GOT3 (cell line): ENCODE data around the gene CCNY.
"Not testable (repeated sequence)": the region's sequence is repeated elsewhere in the genome, so short reads cannot be mapped to it uniquely, and the experiment has no call there.

Experiments used
- DNase-seq: peaks from one replicate; lab custom pipeline; 2025; ENCODE audit warnings: mixed read lengths; lab: John Stamatoyannopoulos, UW

CCNY gene

GRCh38 chr10:35517431-35518181 lies 181.3 kb downstream of the CCNY start:
- DNase-seq = no peak

- DNase-seq = not testable (repeated sequence)
Observed at GRCh38 chr10:35518187-35518586, 181.9 kb downstream of the CCNY start.

GRCh38 chr10:35520996-35521395 lies 184.7 kb downstream of the CCNY start:
- DNase-seq = no peak

GRCh38 chr10:35523670-35524225 lies 187.4 kb downstream of the CCNY start:
- DNase-seq = no peak

- no peak for DNase-seq
Observed at GRCh38 chr10:35526746-35527145, 190.4 kb downstream of the CCNY start.

GRCh38 chr10:35532141-35532540 lies 195.8 kb downstream of the CCNY start:
- DNase-seq = no peak

GRCh38 chr10:35533565-35533964 lies 197.3 kb downstream of the CCNY start:
- DNase-seq = no peak

GRCh38 chr10:35535136-35535535 lies 198.8 kb downstream of the CCNY start:
- no peak for DNase-seq

- DNase-seq = no peak
Observed at GRCh38 chr10:35536789-35537188, 200.5 kb downstream of the CCNY start.

- not testable (repeated sequence) for DNase-seq
Observed at GRCh38 chr10:35537925-35538324, 201.6 kb downstream of the CCNY start.

GRCh38 chr10:35540296-35541164 lies 204.2 kb downstream of the CCNY start:
- no peak for DNase-seq

GRCh38 chr10:35541720-35542119 lies 205.4 kb downstream of the CCNY start:
- DNase-seq = no peak

GRCh38 chr10:35542303-35542702 lies 206.0 kb downstream of the CCNY start:
- no peak for DNase-seq

- no peak for DNase-seq
Observed at GRCh38 chr10:35545079-35545657, 208.9 kb downstream of the CCNY start.

GRCh38 chr10:35545878-35546590 lies 209.7 kb downstream of the CCNY start:
- DNase-seq = no peak

GRCh38 chr10:35546824-35547225 lies 210.5 kb downstream of the CCNY start:
- no peak for DNase-seq

GRCh38 chr10:35552650-35553342 lies 216.5 kb downstream of the CCNY start:
- DNase-seq = no peak

GRCh38 chr10:35554036-35554435 lies 217.7 kb downstream of the CCNY start:
- DNase-seq = no peak

GRCh38 chr10:35554461-35555056 lies 218.2 kb downstream of the CCNY start:
- no peak for DNase-seq
